Heart left ventricle (tissue), 13 donors: Measurements from ENCODE around the gene ERBB4.

Experiments used
- CTCF ChIP-seq, 12 donors: fragments of 200-600 bp; sonication (generic) in 4 of 12; IDR thresholded peaks; one replicate each; pipeline versions ENCODE4 v1.5.0 to v1.8.0; 2018 to 2022; ENCODE audit warnings: antibody characterized with exemption in 12 of 12, mild to moderate bottlenecking in 5 of 12
- POLR2A ChIP-seq, 2 donors: fragments of 450-650 bp; IDR thresholded peaks; one replicate each; pipeline ENCODE4 v1.6.1; 2017; ENCODE audit warnings: antibody characterized with exemption in 2 of 2, mild to moderate bottlenecking in 2 of 2, moderate library complexity in 2 of 2
- donor health status: ischemic (EF 13 %, LVEDD 7.1; RV severe dilation, severe dysfunction).
- donor health status: DM: no; HTN: yes; CAD: no.
- donor health status: DM: no; HTN: no; CAD: no.
- donor health status: ischemic (EF 25% LVEDD 6.9; RV normal size, moderate dysfunction).
- donor health status: ischemic (EF 25% LVEDD 5.7; RV mildly dilated, moderate dysfunction).
- donor health status: ischemic (EF 35%, LVEDD 5.7; RV mildly dilated, moderate dysfunction).
- donor health status: nonischemic (EF 11% LVEDD 7.7; RV severe dilation, severe dysfunction).
- donor health status: DM: yes; HTN: yes; CAD: no.
- donor health status: PGD.
- donor health status: ischemic (EF 29% LVEDD 5.4; RV normal size, mild dysfunction).
- donor health status: nonischemic (EF 23%, LVEDD 6.1; RV moderate dilation, normal function).

GRCh38 chr2:211846036-211846400, 692.6 kb downstream of the ERBB4 start:
- no peak for TF ChIP-seq CTCF (IDR thresholded peaks at IDR 0.05)
- TF ChIP-seq POLR2A (IDR thresholded peaks at IDR 0.05) = no peak
